ENCODE data around the gene PCBP3.

DNA sequence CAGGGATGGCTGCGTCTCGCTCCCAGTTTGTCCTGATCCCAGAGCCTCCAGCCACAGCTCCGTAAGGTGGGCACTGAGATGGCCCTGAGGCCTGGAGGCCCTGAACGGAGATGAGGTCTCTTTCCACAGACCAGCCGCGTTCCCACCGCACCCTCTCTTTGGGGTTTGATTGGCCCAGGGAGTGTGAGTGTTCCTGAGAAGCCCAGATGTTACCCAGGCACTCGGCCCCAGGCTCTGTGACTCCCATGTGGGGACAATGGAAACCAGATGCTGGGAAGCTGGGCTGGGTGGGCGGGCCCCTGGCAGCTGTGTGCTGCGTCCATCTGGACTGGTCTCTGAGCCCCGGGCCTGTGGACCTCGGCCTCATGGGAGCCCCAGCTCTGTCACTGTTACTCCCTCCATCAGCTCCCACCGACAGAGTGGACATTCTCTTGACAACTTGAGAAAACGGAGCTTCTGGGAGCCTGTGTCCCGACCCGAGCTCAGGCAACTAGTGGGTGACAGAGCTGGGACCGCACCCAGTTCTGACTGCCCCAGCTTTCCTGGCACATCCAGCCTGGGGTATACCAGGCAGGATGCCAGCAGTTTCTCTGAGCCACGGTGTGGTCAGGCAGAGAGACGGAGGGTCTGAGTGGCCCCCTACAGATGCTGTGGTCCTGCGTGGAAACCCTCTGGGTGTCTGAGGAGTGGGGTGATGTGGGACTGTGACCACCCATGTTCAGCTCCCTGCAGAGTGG is 328.3 kb downstream of the PCBP3 start:
- TF ChIP-seq CTCF (IDR thresholded peaks at IDR 0.05) (no peak), POLR2A (IDR thresholded peaks at IDR 0.05) (no peak)
